Activated T-cell treated with anti-CD3 and anti-CD28 coated beads, Interleukin-2, amount 50 U/mL, for 72 hours (primary cell): ENCODE results near the gene SETD4. TPM values are rescaled to one million over a fixed set of nuclear protein-coding genes. Genes with fewer than 3 reads are reported as not detected.
"Not testable (repeated sequence)": the region's sequence is repeated elsewhere in the genome, so short reads cannot be mapped to it uniquely, and the experiment has no call there.

Experiments used
- ATAC-seq, 2 donors: fragments of 150-1000 bp; cut with Tn5 transposase; replicated peaks in 1 of 2; 2 replicates each; pipeline ENCODE4 v1.10.0; 2021; ENCODE audit warnings: moderate library complexity in 2 of 2, mild to moderate bottlenecking in 1 of 2
- DNase-seq, 2 donors: peaks; one replicate each; pipeline ENCODE4 v3.0.0; 2021 to 2022; ENCODE audit warnings: mixed read lengths in 1 of 2
- H3K27ac Mint-ChIP-seq: one replicate; pipeline ENCODE4 v1.8.0; 2022; ENCODE audit warnings: mild to moderate bottlenecking, moderate library complexity, mixed read lengths
- H3K27me3 Mint-ChIP-seq: one replicate; pipeline ENCODE4 v1.8.0; 2022; ENCODE audit warnings: low read depth, mixed read lengths
- H3K36me3 Mint-ChIP-seq, 2 donors: one replicate each; pipeline ENCODE4 v1.8.0; 2022; ENCODE audit warnings: mixed read lengths in 2 of 2, mild to moderate bottlenecking in 1 of 2; ENCODE audit not compliant: insufficient read depth in 2 of 2
- H3K4me1 Mint-ChIP-seq: one replicate; pipeline ENCODE4 v1.8.0; 2022; ENCODE audit warnings: low read depth, mixed read lengths
- H3K4me3 Mint-ChIP-seq, 2 donors: one replicate each; pipeline ENCODE4 v1.8.0; 2022; ENCODE audit warnings: mild to moderate bottlenecking in 2 of 2, mixed read lengths in 2 of 2, moderate library complexity in 2 of 2
- H3K9me3 Mint-ChIP-seq, 2 donors: one replicate each; pipeline ENCODE4 v1.8.0; 2022; ENCODE audit warnings: mixed read lengths in 2 of 2
- total RNA-seq, 2 donors: library from RNA; stranded (reverse); gene quantifications; one replicate each; pipeline ENCODE4 v1.2.3, GENCODE V29; 2022

SETD4 gene, protein sequence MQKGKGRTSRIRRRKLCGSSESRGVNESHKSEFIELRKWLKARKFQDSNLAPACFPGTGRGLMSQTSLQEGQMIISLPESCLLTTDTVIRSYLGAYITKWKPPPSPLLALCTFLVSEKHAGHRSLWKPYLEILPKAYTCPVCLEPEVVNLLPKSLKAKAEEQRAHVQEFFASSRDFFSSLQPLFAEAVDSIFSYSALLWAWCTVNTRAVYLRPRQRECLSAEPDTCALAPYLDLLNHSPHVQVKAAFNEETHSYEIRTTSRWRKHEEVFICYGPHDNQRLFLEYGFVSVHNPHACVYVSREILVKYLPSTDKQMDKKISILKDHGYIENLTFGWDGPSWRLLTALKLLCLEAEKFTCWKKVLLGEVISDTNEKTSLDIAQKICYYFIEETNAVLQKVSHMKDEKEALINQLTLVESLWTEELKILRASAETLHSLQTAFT
- 10 to 100 TPM; 14.0 to 16.7 TPM for total RNA-seq

DNA sequence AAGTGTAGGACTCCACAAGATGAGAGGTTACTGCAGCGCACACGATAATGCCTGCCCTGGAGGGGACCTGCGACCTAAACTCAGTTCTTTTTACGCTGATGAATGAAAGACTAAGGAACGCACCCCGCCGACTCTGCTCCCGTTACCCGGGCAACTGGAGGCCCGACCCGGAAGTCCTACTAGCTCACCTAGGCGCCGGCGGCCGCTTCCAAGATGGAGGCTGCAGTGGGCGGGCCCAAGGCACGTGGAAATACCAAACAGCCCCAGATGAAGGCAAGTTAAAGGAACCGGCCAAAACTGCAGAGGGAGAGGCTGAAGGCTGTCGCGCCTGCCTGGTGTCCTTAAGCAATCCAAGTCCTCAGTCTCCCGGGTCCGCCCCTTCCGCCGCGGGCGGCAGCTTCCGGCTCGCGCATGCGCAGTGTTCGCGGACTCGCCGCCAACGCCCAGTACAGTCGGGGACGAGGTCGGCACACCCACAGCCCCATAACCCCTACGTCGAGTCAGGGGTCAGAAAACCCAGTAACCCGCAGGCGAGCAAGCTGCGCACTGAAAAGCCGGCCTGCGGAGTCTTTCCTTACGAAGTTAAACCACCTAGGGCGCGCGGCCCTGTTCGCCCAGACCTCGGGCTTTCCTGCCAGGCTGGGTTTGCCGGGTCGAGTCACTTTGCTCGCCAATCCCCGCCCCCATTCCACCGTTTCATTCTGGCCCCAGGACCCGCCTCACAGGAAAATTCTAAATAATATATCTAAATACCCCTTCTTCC lies at the start of gene SETD4:
Gene SETD4 (minus strand): TSS at position 368 of the 763 bp plus-strand sequence. CDS start 1,638 bp downstream, outside the sequence.
- H3K4me1 Mint-ChIP-seq = peaks cover 25% of the 10 kb centered on the region
- peak within 1 kb of the TSS; percentile 98 for H3K27ac Mint-ChIP-seq
- peak; percentile 89 to 92 for ATAC-seq
- DNase-seq = peak; percentile 94 to 95
- peaks cover 3 to 8% of the 10 kb centered on the region in 2 donors for H3K36me3 Mint-ChIP-seq
- peak within 1 kb of the TSS; percentile 91 to 94 for H3K4me3 Mint-ChIP-seq
- H3K9me3 Mint-ChIP-seq = no peaks in the 10 kb centered on the region
- H3K27me3 Mint-ChIP-seq = no peaks in the 10 kb centered on the region

DNA sequence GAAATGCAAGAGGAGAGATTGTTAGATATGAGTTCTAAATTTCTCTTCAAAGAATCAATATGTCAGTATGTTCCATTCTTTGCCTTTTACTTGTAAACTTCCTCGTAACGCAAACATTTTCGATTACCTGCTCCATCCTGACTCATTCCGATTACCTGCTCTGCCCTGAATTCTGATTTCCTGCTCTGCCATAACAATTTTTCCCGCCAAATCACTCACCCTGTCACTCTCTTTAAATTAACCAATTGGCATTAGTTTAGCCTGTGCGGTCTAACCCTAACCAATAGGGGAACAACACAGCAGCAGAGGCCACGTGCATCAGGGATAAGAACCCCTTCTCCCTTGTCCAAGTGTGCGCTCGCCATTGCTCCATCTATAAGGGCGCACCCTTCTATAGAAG lies 49.5 kb upstream of the SETD4 start:
- no peaks in the 10 kb centered on the region for H3K9me3 Mint-ChIP-seq
- no peak overlapping the region for H3K27ac Mint-ChIP-seq
- H3K4me1 Mint-ChIP-seq = peaks cover 22% of the 10 kb centered on the region
- peaks cover 19% of the 10 kb centered on the region for H3K27me3 Mint-ChIP-seq
- ATAC-seq (no peak), DNase-seq (no peak)
- no peak overlapping the region for H3K4me3 Mint-ChIP-seq
- no peaks in the 10 kb centered on the region for H3K36me3 Mint-ChIP-seq

DNA sequence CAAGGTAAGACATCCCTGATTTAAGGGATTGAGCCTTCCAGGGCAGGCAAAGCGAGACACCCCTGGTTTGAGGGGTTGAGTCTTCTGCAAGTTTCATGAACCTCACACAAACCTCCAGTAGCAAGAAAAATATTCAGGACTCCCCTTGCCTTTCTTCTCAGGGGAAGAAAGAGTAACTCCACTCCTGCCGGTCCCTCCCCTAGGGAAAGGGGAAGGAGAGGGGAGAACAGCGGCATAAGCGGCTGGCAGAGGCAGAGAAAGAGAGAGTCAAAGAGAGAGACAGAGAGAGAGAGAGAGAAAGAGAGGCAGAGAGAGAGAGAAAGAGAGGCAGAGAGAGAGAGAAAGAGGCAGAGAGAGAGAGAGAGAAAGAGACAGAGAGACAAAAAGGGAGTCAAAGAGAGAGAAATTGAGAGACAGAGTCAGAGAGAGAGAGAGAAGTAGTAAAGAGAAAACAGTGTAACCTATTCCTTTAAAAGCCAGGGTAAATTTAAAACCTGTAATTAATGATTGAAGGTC lies 45.1 kb upstream of the SETD4 start:
- peak overlapping the region in 1 of 2 donors; percentile 58 for H3K4me3 Mint-ChIP-seq
- H3K36me3 Mint-ChIP-seq = peaks cover 0 to 2% of the 10 kb centered on the region in 2 donors
- H3K9me3 Mint-ChIP-seq = no peaks in the 10 kb centered on the region
- peaks cover 14% of the 10 kb centered on the region for H3K4me1 Mint-ChIP-seq
- ATAC-seq = no peak
- peaks cover 33% of the 10 kb centered on the region for H3K27me3 Mint-ChIP-seq
- H3K27ac Mint-ChIP-seq = no peak overlapping the region
- no peak for DNase-seq

DNA sequence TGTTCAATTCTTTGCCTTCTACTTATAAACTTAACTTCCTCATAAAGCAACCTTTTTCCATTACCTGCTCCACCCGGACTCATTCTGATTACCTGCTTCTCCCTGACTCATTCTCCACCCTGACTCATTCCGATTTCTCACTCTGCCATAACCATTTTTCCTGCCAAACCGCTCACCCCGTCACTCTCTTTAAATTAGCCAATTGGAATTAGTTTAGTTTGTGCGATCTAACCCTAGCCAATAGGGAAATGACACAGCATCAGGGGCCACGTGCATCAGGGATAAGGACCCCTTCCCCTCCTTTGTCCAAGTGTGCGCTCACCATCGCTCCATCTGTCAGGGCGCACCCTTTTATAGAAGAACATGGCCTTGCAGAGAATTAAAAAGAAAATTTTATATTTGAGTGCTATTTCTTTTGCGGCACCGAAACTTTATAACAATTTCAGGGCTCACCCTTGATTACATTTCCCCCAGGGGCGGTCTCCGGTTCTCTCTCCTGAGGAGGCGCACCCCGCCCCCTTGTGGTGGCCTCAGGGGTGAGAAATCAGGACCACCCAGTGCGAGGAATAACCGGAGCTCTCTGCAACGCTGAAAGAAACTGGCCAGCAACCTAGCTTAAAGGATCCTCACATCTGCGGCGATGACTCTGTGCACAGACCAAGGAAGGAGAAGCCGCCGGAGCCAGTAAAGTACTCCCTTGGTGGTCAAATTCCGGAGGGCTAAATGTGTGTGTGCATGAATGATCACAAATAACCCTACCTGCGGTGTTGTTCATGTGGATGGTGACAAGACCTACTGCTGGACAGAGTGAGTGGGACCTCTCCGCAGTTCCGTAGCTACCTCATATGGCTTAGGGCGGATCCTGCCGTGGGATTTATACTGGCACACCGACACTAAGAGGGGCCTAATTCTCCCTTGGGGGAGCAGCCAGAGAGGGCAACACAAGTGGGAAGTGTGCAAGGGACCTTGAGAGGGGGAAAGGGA lies 44.3 kb upstream of the SETD4 start:
- Mint-ChIP-seq H3K4me3 (peak overlapping the region; percentile 0 to 64), H3K4me1 (peaks cover 14% of the 10 kb centered on the region), H3K36me3 (peaks cover 0 to 2% of the 10 kb centered on the region in 2 donors), H3K27ac (no peak overlapping the region), H3K27me3 (peaks cover 33% of the 10 kb centered on the region), H3K9me3 (no peaks in the 10 kb centered on the region)
- DNase-seq (peak; percentile 57 to 61), ATAC-seq (peak; percentile 57 to 69)

DNA sequence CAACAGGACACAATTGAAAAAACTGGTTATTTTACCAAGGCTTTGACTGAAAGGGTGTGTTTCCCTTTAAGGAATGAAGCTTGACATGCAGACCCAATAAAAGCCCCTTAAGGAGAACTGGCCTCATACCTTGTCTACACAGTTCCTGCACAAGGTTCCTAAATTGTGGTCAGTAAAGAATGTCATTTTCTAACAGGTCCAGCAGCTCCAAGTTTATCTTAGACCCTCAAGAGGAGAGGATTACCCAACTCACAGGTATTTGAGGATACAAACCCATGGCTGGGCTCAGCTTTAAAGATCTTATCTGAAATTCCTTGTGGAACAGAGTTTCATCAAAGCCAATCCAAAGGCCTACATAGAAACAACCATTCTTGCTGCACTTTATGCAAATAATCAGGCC lies 43.1 kb upstream of the SETD4 start:
- Mint-ChIP-seq H3K27ac (no peak overlapping the region), H3K27me3 (peaks cover 43% of the 10 kb centered on the region), H3K9me3 (no peaks in the 10 kb centered on the region), H3K4me1 (peaks cover 14% of the 10 kb centered on the region), H3K36me3 (peaks cover 0 to 2% of the 10 kb centered on the region in 2 donors), H3K4me3 (no peak overlapping the region)
- ATAC-seq = no peak
- no peak for DNase-seq

DNA sequence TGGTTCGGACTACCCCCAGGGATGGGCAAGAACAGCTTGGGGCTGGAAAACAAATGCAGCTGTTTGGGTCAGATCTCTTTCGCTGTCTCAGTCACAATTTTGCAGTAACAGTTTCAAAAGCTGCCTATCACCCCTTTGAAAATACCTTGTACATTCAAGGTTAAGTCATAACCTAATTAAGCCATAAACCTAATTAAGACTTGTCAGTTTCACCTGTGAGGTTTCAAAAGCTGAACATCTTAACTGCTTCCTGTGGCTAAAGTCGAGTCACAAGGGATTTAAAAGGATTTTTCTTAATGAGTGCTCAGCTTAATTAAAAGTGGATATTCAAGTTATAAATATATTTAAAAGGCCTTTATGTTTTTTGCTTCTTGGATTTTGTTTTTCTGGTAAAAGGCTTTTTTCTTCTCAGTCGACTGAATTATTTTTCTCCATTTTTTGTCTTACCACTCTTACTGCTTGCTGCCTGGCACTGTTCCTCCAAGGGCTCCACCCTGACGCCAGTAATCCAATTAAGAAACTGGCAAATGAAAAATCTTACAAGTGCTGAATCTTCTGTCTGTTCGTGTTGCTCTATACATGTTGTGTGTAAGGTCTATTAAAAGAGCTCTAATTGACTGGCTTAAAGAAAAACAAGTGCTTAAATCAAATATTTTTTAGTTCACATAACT lies 40.8 kb upstream of the SETD4 start:
- H3K4me3 Mint-ChIP-seq = no peak overlapping the region
- no peaks in the 10 kb centered on the region for H3K9me3 Mint-ChIP-seq
- ATAC-seq = no peak
- no peak overlapping the region for H3K27ac Mint-ChIP-seq
- DNase-seq = no peak
- peaks cover 37% of the 10 kb centered on the region for H3K27me3 Mint-ChIP-seq
- peaks cover 14% of the 10 kb centered on the region for H3K4me1 Mint-ChIP-seq
- H3K36me3 Mint-ChIP-seq = peaks cover 0 to 2% of the 10 kb centered on the region in 2 donors

DNA sequence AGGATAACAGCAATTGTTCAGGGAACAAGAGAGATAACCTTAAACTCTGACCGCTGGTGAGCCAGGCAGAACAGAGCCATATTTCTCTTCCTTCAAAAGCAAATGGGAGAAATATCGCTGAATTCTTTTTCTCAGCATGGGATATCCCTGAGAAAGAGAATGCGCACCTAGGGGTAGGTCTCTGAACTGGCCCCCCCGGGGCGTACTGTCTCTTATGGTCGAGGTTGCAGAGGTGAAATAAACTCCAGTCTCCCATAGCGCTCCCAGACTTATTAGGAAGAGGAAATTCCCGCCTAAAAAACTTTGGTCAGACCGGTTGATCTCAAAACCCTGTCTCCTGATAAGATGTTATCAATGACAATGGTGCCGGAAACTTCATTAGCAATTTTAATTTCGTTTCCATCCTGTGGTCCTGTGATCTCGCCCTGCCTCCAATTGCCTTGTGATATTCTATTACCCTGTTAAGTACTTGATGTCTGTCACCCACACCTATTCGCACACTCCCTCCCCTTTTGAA lies 39.4 kb upstream of the SETD4 start:
- not testable (repeated sequence) for H3K4me1 Mint-ChIP-seq, H3K36me3 Mint-ChIP-seq, H3K4me3 Mint-ChIP-seq, H3K27ac Mint-ChIP-seq, H3K9me3 Mint-ChIP-seq, DNase-seq, ATAC-seq
- peaks cover 23% of the 10 kb centered on the region for H3K27me3 Mint-ChIP-seq

DNA sequence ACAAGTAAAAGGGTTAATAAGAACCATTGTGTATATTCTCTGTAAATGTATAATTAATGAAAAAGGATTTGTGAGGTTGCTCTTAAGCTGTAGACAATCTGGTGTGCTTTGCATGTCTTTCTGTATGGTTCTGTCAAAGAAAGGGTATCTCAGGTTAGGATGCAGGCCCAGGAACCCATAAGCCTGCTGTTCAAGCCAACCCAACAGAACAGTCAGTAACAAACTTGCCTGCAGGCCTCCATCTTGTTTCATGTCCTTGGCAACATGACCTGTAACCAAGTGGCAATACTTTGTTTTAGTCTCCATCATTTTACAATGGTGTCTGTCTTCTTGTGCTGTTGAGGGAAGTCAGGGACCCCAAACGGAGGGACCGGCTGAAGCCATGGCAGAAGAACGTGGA lies 38.7 kb upstream of the SETD4 start:
- Mint-ChIP-seq H3K9me3 (no peaks in the 10 kb centered on the region), H3K4me1 (peaks cover under 1% of the 10 kb centered on the region), H3K27me3 (peaks cover 15% of the 10 kb centered on the region), H3K4me3 (no peak overlapping the region), H3K27ac (no peak overlapping the region), H3K36me3 (peaks cover 2% of the 10 kb centered on the region in 2 donors)
- ATAC-seq (no peak), DNase-seq (no peak)

DNA sequence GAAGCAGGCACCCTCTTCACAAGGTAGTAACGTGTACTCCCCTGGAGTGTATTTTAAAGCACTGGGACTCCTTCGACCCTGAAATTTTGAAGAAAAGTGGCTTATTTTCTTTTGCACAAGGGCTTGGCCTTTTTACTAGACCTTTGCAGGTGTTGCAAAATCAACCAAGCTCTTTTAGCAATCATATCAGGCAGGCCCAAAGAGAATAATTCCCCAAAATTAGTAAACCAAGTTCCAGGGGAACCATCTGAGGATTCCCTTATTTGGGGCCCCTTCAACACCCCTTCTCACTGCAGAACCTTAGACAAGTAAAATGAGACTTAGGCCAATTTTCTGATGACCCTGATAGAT lies 37.8 kb upstream of the SETD4 start:
- Mint-ChIP-seq H3K4me3 (no peak overlapping the region), H3K4me1 (no peaks in the 10 kb centered on the region), H3K9me3 (peaks cover 3 to 5% of the 10 kb centered on the region in 2 donors), H3K27ac (no peak overlapping the region), H3K36me3 (peaks cover 8 to 9% of the 10 kb centered on the region in 2 donors), H3K27me3 (peaks cover 10% of the 10 kb centered on the region)
- ATAC-seq (no peak), DNase-seq (no peak)

DNA sequence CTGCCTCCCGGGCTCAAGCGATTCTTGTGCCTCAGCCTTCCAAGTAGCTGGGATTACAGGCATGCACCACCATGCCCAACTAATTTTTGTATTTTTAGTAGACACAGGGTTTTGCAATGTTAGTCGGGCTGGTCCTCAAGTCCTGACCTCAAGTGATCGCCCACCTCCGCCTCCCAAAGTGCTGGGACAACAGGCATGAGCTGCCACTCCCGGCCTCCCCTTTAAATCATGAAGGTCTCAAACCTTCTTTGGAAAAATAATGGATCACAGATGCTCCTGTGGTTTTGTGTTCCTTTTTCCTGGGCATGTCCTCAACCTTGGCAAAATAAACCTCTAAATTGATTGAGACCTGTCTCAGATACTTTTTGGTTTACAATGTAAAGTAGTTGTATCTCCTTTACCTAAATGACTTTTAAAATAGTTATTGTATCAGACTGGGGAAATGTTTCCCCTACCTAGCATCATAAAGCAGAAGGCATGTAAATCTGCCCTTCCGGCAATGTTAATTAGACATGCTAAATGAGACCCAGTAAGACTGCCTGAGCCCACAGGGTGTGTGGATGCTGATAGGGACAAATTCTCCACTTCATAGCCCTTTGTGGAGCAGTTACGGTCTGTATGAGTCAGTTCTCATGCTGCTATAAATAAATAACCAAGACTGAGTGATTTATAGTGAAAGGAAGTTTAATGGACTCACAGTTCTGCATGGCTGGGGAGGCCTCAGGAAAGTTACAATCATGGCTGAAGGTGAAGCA lies 37.3 kb upstream of the SETD4 start:
- ATAC-seq = peak in 1 of 2 donors; percentile 53
- no peak overlapping the region for H3K4me3 Mint-ChIP-seq
- peaks cover 9 to 12% of the 10 kb centered on the region in 2 donors for H3K36me3 Mint-ChIP-seq
- peaks cover 3 to 5% of the 10 kb centered on the region in 2 donors for H3K9me3 Mint-ChIP-seq
- H3K4me1 Mint-ChIP-seq = no peaks in the 10 kb centered on the region
- no peak for DNase-seq
- H3K27me3 Mint-ChIP-seq = peaks cover 10% of the 10 kb centered on the region
- no peak overlapping the region for H3K27ac Mint-ChIP-seq
